Stomach (tissue), 4 donors: ENCODE data around the gene VWC2L.

Source experiments
- EP300 ChIP-seq: sonication (generic); formaldehyde crosslinking; IDR thresholded peaks from one replicate; pipeline ENCODE4 v1.6.1; 2017; ENCODE audit warnings: antibody characterized with exemption
- TF ChIP-seq, protein P1 (sequence below), 7 experiments: fragments of 450-650 bp in 4 of 7; fragments of 200-600 bp in 3 of 7; sonication (generic) in 3 of 7; IDR thresholded peaks; one replicate each; pipeline ENCODE4 v1.5.1; 2016 to 2019; ENCODE audit warnings: antibody characterized with exemption in 7 of 7, control low read depth in 2 of 7, mild to moderate bottlenecking in 1 of 7

DNA sequence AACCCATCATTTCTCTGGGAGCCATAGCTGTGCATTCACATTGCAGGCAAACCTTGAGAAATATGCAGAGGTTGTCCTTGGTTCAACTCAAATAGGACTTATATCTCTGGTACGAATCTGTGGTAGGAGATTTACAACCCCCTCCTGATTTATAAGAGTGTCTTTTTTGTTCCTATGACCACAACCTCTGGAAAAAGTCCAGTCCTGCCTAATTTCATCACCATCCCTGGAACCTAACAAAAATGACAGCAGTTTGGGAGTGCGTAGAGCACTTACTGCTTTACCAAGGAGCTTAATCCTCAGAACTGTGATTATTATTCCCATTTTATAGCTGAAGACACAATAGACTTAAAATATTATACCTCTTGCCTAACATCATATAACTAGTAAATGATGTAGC, 66.5 kb downstream of the VWC2L start:
- TF ChIP-seq, protein P1, sequence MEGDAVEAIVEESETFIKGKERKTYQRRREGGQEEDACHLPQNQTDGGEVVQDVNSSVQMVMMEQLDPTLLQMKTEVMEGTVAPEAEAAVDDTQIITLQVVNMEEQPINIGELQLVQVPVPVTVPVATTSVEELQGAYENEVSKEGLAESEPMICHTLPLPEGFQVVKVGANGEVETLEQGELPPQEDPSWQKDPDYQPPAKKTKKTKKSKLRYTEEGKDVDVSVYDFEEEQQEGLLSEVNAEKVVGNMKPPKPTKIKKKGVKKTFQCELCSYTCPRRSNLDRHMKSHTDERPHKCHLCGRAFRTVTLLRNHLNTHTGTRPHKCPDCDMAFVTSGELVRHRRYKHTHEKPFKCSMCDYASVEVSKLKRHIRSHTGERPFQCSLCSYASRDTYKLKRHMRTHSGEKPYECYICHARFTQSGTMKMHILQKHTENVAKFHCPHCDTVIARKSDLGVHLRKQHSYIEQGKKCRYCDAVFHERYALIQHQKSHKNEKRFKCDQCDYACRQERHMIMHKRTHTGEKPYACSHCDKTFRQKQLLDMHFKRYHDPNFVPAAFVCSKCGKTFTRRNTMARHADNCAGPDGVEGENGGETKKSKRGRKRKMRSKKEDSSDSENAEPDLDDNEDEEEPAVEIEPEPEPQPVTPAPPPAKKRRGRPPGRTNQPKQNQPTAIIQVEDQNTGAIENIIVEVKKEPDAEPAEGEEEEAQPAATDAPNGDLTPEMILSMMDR (IDR thresholded peaks at IDR 0.05): no peak
- TF ChIP-seq EP300: no peak
